Esophagus squamous epithelium (tissue), 5 donors: Measurements from ENCODE around the gene IGSF5. TPM values are rescaled to one million over a fixed set of nuclear protein-coding genes. Genes with fewer than 3 reads are reported as not detected.

ENCODE experiments used
- DNase-seq: peaks from one replicate; lab custom pipeline; 2025; lab: John Stamatoyannopoulos, UW
- H3K27ac ChIP-seq, 4 donors: fragments of 200-600 bp; sonication (generic); one replicate each; pipeline ENCODE4 v1.5.1; 2016 to 2019; ENCODE audit warnings: mild to moderate bottlenecking in 1 of 4
- H3K27me3 ChIP-seq, 4 donors: fragments of 200-600 bp; sonication (generic); 1 replicate in 3 of 4; 2 replicates in 1 of 4; pipeline versions ENCODE4 v1.5.1 to v1.6.0; 2017 to 2021; ENCODE audit warnings: antibody characterized with exemption in 1 of 4
- H3K36me3 ChIP-seq, 3 donors: fragments of 200-600 bp; sonication (generic); one replicate each; pipeline ENCODE4 v1.5.1; 2016 to 2019
- H3K4me1 ChIP-seq, 3 donors: fragments of 200-600 bp; sonication (generic); one replicate each; pipeline ENCODE4 v1.5.1; 2017 to 2019
- H3K4me3 ChIP-seq, 4 donors: fragments of 200-600 bp; sonication (generic); 1 replicate in 3 of 4; 2 replicates in 1 of 4; pipeline ENCODE4 v1.5.1; 2016 to 2019; ENCODE audit warnings: mild to moderate bottlenecking in 2 of 4, moderate library complexity in 1 of 4
- H3K9me3 ChIP-seq, 3 donors: fragments of 200-600 bp; sonication (generic); one replicate each; pipeline ENCODE4 v1.5.1; 2016 to 2019
- POLR2A ChIP-seq, 4 donors: fragments of 450-650 bp; IDR thresholded peaks; one replicate each; pipeline ENCODE4 v1.6.1; 2017; ENCODE audit warnings: antibody characterized with exemption in 4 of 4, mild to moderate bottlenecking in 4 of 4, moderate library complexity in 3 of 4
- WGBS, 2 donors: methylation state at CpG; one replicate each; pipeline ENCODE4 v1.1.5; 2018; 5-methylcytosine and 5-hydroxymethylcytosine counted together
- intact Hi-C: fragments of 100-400 bp; cut with DNase I; formaldehyde crosslinking; loops from one replicate; pipeline ENCODE4 v1.15.0; 2022
- total RNA-seq, 4 donors: library from RNA; depleted of rRNA; stranded (reverse); fragments of >200 nt; gene quantifications; one replicate each; pipeline ENCODE4 v1.1.0, GENCODE V29; 2016
- TF ChIP-seq, protein P1 (sequence below), 6 experiments: fragments of 450-650 bp in 4 of 6; fragments of 200-600 bp in 2 of 6; sonication (generic) in 2 of 6; IDR thresholded peaks; one replicate each; pipeline ENCODE4 v1.5.1; 2016 to 2019; ENCODE audit warnings: antibody characterized with exemption in 6 of 6, mild to moderate bottlenecking in 4 of 6, moderate library complexity in 4 of 6
- donor health status: DM: yes; HTN: yes; CAD: no.

Gene IGSF5
- total RNA-seq, 4 donors from 2014 or later: 0.12 TPM; not detected in 3

DNA sequence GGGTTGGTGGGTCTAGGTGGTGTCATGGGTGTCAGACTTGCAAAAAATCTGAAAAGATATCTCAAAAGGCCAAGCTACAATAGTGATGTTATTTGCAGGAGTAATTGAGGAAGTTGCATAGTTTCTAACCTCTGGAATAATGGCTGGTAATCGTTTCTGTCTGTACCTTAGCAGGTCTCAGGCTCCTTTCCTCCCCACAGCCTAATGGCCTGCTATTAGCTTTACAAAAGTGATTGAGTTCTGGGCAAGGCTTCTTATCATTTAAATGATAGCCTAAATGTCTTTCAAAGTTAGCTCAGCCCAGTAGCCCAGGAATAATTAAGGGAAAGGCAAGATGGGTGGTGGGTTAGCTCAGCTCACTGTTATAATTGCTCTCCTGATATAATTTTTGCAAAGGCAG is 37.7 kb upstream of the IGSF5 start:
- no peaks in the 10 kb centered on the region for H3K9me3 ChIP-seq
- no peak for TF ChIP-seq POLR2A (IDR thresholded peaks at IDR 0.05)
- TF ChIP-seq, protein P1, sequence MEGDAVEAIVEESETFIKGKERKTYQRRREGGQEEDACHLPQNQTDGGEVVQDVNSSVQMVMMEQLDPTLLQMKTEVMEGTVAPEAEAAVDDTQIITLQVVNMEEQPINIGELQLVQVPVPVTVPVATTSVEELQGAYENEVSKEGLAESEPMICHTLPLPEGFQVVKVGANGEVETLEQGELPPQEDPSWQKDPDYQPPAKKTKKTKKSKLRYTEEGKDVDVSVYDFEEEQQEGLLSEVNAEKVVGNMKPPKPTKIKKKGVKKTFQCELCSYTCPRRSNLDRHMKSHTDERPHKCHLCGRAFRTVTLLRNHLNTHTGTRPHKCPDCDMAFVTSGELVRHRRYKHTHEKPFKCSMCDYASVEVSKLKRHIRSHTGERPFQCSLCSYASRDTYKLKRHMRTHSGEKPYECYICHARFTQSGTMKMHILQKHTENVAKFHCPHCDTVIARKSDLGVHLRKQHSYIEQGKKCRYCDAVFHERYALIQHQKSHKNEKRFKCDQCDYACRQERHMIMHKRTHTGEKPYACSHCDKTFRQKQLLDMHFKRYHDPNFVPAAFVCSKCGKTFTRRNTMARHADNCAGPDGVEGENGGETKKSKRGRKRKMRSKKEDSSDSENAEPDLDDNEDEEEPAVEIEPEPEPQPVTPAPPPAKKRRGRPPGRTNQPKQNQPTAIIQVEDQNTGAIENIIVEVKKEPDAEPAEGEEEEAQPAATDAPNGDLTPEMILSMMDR (IDR thresholded peaks at IDR 0.05): no peak
- WGBS, 2 donors: 44 to 54% methylated on average over 1 of the region's 1 CpG
- no peak overlapping the region for H3K27ac ChIP-seq
- H3K4me3 ChIP-seq: no peak overlapping the region
- intact Hi-C loops: no loop called here
- H3K36me3 ChIP-seq: no peaks in the 10 kb centered on the region
- peaks cover 0 to 11% (median 0%) of the 10 kb centered on the region in 4 donors for H3K27me3 ChIP-seq
- no peak for DNase-seq
- H3K4me1 ChIP-seq: no peaks in the 10 kb centered on the region

DNA sequence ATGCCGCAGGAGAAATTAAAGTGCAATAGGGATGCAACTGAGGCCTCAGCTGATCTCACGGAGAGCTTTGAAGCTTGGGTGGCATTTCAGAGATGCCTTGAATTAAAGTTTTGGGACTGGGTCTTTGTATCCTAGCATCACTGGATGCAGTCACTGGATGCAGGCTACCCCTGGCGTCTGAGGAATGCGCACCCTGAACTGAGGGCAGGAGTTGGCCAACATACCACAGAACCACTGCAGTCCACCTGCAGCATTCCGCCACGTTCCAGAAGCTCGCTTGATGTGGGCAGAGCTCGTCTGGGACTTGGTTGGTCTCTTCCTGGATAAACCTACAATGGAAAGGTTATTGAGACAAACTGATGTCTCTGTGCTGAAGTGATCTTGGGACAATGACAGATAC is 34.1 kb upstream of the IGSF5 start:
- Histone ChIP-seq H3K27me3 (peaks cover 0 to 6% (median 0%) of the 10 kb centered on the region in 4 donors), H3K4me3 (no peak overlapping the region), H3K4me1 (no peaks in the 10 kb centered on the region), H3K27ac (no peak overlapping the region), H3K9me3 (no peaks in the 10 kb centered on the region), H3K36me3 (no peaks in the 10 kb centered on the region)
- no peak for DNase-seq
- intact Hi-C loops: loop anchor here (5.0 kb wide), 1 partner anchor 184 kb away; no protein-coding TSS in a partner anchor
- no peak for TF ChIP-seq POLR2A (IDR thresholded peaks at IDR 0.05)
- TF ChIP-seq, protein P1 (IDR thresholded peaks at IDR 0.05): no peak
- WGBS, 2 donors: 64 to 78% methylated on average over 2 to 4 of the region's 8 CpGs

DNA sequence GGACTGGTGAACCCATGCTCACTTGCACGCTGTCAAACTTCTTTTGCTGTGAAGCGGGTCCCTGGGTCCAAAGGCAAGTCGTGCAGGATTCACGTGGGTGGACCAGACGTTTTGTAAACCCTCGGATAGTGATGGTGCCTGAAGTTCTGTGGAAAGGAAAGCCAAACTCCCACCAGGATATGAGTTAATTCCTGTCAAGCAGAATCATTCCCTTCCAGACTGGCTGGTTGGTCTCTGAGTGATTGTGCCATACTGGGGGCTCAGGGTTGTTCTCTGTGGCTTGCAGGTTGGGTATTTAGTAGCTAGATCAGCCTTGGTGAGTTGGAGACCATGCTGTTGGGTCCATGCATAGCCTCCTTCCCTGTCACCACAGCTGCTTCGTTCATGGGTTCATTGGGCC is 32.7 kb upstream of the IGSF5 start:
- 66 to 88% methylated on average over 6 of the region's 7 CpGs for WGBS, 2 donors
- DNase-seq: no peak
- no peaks in the 10 kb centered on the region for H3K4me1 ChIP-seq
- H3K27me3 ChIP-seq: peaks cover 0 to 6% (median 0%) of the 10 kb centered on the region in 4 donors
- TF ChIP-seq, protein P1 (IDR thresholded peaks at IDR 0.05): no peak
- TF ChIP-seq POLR2A (IDR thresholded peaks at IDR 0.05): no peak
- no peak overlapping the region for H3K27ac ChIP-seq
- H3K9me3 ChIP-seq: no peaks in the 10 kb centered on the region
- no peaks in the 10 kb centered on the region for H3K36me3 ChIP-seq
- H3K4me3 ChIP-seq: no peak overlapping the region
- intact Hi-C loops: loop anchor here (5.0 kb wide), 1 partner anchor 185 kb away; no protein-coding TSS in a partner anchor

DNA sequence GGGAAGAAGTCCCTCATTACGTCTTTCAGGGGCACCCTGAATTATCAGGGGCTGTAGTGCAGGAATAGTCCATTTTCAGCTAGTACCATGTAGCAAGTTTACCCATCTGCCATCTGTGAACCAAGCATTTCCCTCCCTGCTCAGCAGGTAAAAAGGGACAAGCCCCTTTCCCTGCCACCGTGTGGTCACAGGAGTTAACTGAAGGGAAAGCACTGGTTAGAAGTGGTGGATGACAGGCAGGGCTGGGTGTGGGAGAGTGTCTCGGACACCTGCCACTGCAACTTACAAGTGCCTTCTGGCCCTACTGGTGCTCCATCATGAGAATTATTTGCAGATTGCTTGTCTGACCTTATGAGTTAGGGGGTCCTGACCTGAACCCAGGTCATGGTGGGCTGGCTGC is 32.0 kb upstream of the IGSF5 start:
- no peak for TF ChIP-seq POLR2A (IDR thresholded peaks at IDR 0.05)
- TF ChIP-seq, protein P1 (IDR thresholded peaks at IDR 0.05): no peak
- DNase-seq: no peak
- no peaks in the 10 kb centered on the region for H3K4me1 ChIP-seq
- H3K4me3 ChIP-seq: no peak overlapping the region
- H3K27ac ChIP-seq: no peak overlapping the region
- H3K9me3 ChIP-seq: no peaks in the 10 kb centered on the region
- no peaks in the 10 kb centered on the region for H3K36me3 ChIP-seq
- intact Hi-C loops: loop anchor here (5.0 kb wide), 1 partner anchor 186 kb away; no protein-coding TSS in a partner anchor
- 59 to 79% methylated on average over 2 to 3 of the region's 3 CpGs for WGBS, 2 donors
- peaks cover 0 to 6% (median 0%) of the 10 kb centered on the region in 4 donors for H3K27me3 ChIP-seq

DNA sequence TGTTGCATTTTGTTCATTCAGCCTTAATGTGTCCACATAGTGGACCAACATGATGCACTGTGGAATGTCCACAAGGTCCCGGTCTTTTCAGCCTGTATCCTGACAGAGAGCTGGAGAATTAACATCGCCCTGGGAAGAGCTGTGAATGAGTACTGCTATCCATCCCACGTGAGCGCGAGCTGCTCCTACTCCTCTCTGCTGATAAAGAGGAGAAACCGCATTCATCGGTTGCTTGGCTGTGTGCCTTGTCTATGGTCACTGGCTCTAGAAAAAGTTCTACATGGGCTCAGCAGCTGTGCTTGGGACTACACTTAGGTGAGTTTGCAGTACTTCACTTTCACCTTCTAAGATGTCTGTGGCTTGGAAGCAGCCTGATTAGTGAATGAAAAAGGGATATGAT is 31.1 kb upstream of the IGSF5 start:
- H3K27me3 ChIP-seq: peaks cover 0 to 6% (median 0%) of the 10 kb centered on the region in 4 donors
- WGBS, 2 donors: 84 to 85% methylated on average over 6 to 7 of the region's 7 CpGs
- DNase-seq: no peak
- intact Hi-C loops: loop anchor here (5.0 kb wide), 1 partner anchor 187 kb away; no protein-coding TSS in a partner anchor
- TF ChIP-seq POLR2A (IDR thresholded peaks at IDR 0.05): no peak
- no peaks in the 10 kb centered on the region for H3K4me1 ChIP-seq
- H3K36me3 ChIP-seq: no peaks in the 10 kb centered on the region
- H3K9me3 ChIP-seq: no peaks in the 10 kb centered on the region
- H3K4me3 ChIP-seq: no peak overlapping the region
- no peak overlapping the region for H3K27ac ChIP-seq
